HG03457 (cell line): ENCODE data around the gene FGF7.
"Not testable (repeated sequence)": the region's sequence is repeated elsewhere in the genome, so short reads cannot be mapped to it uniquely, and the experiment has no call there.

Source experiments
- ATAC-seq: cut with Tn5 transposase; IDR thresholded peaks from one replicate; pipeline ENCODE4 v1.9.1; 2021; ENCODE audit warnings: moderate number of reproducible peaks; ENCODE audit not compliant: unreplicated experiment

FGF7 gene

GRCh38 chr15:49492830-49493229 is 69.8 kb downstream of the FGF7 start:
- no peak for ATAC-seq

- no peak for ATAC-seq
Observed at GRCh38 chr15:49494842-49495241, 71.8 kb downstream of the FGF7 start.

- ATAC-seq, result no peak
Observed at GRCh38 chr15:49495993-49496753, 73.1 kb downstream of the FGF7 start.

- no peak for ATAC-seq
Observed at GRCh38 chr15:49501586-49501985, 78.5 kb downstream of the FGF7 start.

GRCh38 chr15:49506341-49506740 is 83.3 kb downstream of the FGF7 start:
- no peak for ATAC-seq

- no peak for ATAC-seq
Observed at GRCh38 chr15:49507261-49507660, 84.2 kb downstream of the FGF7 start.

GRCh38 chr15:49512739-49513138 is 89.7 kb downstream of the FGF7 start:
- not testable (repeated sequence) for ATAC-seq

GRCh38 chr15:49521802-49522201 is 98.8 kb downstream of the FGF7 start:
- no peak for ATAC-seq

- no peak for ATAC-seq
Observed at GRCh38 chr15:49528289-49528688, 105.2 kb downstream of the FGF7 start.

GRCh38 chr15:49530092-49530491 is 107.0 kb downstream of the FGF7 start:
- ATAC-seq, result no peak
